SK-N-SH (cell line): Measurements from ENCODE around the gene DYNLT3. TPM values are rescaled to one million over a fixed set of nuclear protein-coding genes. Genes with fewer than 3 reads are reported as not detected.

ENCODE experiments used
- CTCF ChIA-PET: fragments of 300-600, 350-600 bp; formaldehyde crosslinking; extraction: SDS; loops from one replicate; lab custom pipeline; 2021; lab: Yijun Ruan, JAX
- POLR2A ChIA-PET: fragments of 350-600 bp; sonication (Branson Sonifier 250); formaldehyde crosslinking; extraction: SDS; loops from one replicate; lab custom pipeline; 2020; ENCODE audit warnings: antibody characterized with exemption, inconsistent platforms; lab: Yijun Ruan, JAX
- DNase-seq: peaks from one replicate; pipeline ENCODE4 v3.0.0; 2012
- H2AFZ ChIP-seq: fragments of 200-600 bp; sonication (generic); 2 replicates; pipeline ENCODE4 v1.8.1; 2016; ENCODE audit warnings: antibody characterized with exemption, mild to moderate bottlenecking, low read depth
- H3F3A ChIP-seq: fragments of 200-600 bp; sonication (generic); replicated peaks from 2 replicates; pipeline ENCODE3; 2016; ENCODE audit warnings: antibody characterized with exemption, mild to moderate bottlenecking; ENCODE audit not compliant: insufficient read depth
- H3K27ac ChIP-seq, 2 experiments: fragments of 200-500 bp in 1 of 2; fragments of 200-600 bp in 1 of 2; sonication (Bioruptor generic) in 1 of 2; sonication (generic), shearing (Covaris generic) in 1 of 2; 2 replicates each; pipeline versions ENCODE4 v1.5.1 to v1.6.1; 2014 to 2016; ENCODE audit warnings: low read depth in 2 of 2, inconsistent platforms in 1 of 2, low read length in 1 of 2, mild to moderate bottlenecking in 1 of 2, mixed read lengths in 1 of 2
- H3K27me3 ChIP-seq: fragments of 200-600 bp; sonication (generic), shearing (Covaris generic); 2 replicates; pipeline ENCODE4 v1.6.1; 2016; ENCODE audit warnings: mixed run types; ENCODE audit not compliant: insufficient read depth
- H3K36me3 ChIP-seq, 2 experiments: fragments of 200-500 bp in 1 of 2; fragments of 200-600 bp in 1 of 2; sonication (Bioruptor generic) in 1 of 2; sonication (generic) in 1 of 2; replicated peaks in 1 of 2; 2 replicates each; pipeline versions ENCODE3 to v1.5.1; 2014 to 2016; ENCODE audit warnings: low read length in 1 of 2, mild to moderate bottlenecking in 1 of 2; ENCODE audit not compliant: insufficient read depth in 2 of 2, control insufficient read depth in 1 of 2
- H3K4me1 ChIP-seq, 2 experiments: fragments of 200-500 bp in 1 of 2; fragments of 200-600 bp in 1 of 2; sonication (Bioruptor generic) in 1 of 2; sonication (generic), shearing (Covaris generic) in 1 of 2; 2 replicates each; pipeline versions ENCODE4 v1.5.1 to v1.6.1; 2014 to 2016; ENCODE audit warnings: low read depth in 1 of 2, low read length in 1 of 2, mixed run types in 1 of 2; ENCODE audit not compliant: insufficient read depth in 2 of 2, control insufficient read depth in 1 of 2
- H3K4me2 ChIP-seq: fragments of 200-600 bp; sonication (generic), shearing (Covaris generic); 2 replicates; pipeline ENCODE4 v1.6.1; 2017; ENCODE audit warnings: mixed run types
- H3K4me3 ChIP-seq, 2 experiments: fragments of 200-500 bp in 1 of 2; fragments of 200-600 bp in 1 of 2; sonication (Bioruptor generic) in 1 of 2; sonication (generic), shearing (Covaris generic) in 1 of 2; 2 replicates each; pipeline versions ENCODE4 v1.5.1 to v1.8.1; 2014 to 2016; ENCODE audit warnings: low read depth in 2 of 2, inconsistent platforms in 1 of 2, low read length in 1 of 2, mild to moderate bottlenecking in 1 of 2, mixed read lengths in 1 of 2, moderate library complexity in 1 of 2
- H3K79me2 ChIP-seq: fragments of 200-600 bp; sonication (generic); 2 replicates; pipeline ENCODE4 v1.8.1; 2017; ENCODE audit warnings: mild to moderate bottlenecking; ENCODE audit not compliant: insufficient read depth
- H3K9ac ChIP-seq: fragments of 200-600 bp; sonication (generic); 2 replicates; pipeline ENCODE4 v1.6.1; 2017; ENCODE audit warnings: mixed run types
- H3K9me2 ChIP-seq: fragments of 200-600 bp; sonication (generic); 2 replicates; pipeline ENCODE4 v1.6.1; 2017; ENCODE audit warnings: mixed run types
- H3K9me3 ChIP-seq: fragments of 200-600 bp; sonication (generic); 2 replicates; pipeline ENCODE4 v1.6.1; 2017; ENCODE audit warnings: mixed run types, mild to moderate bottlenecking, moderate library complexity
- H4K20me1 ChIP-seq: fragments of 200-600 bp; sonication (generic); 2 replicates; pipeline ENCODE4 v1.6.1; 2017; ENCODE audit warnings: mild to moderate bottlenecking, mixed run types; ENCODE audit not compliant: insufficient read depth
- ELF1 ChIP-seq: IDR thresholded peaks from 2 replicates; pipeline ENCODE4 v1.4.0; 2012
- EZH2phosphoT487 ChIP-seq: fragments of 200-600 bp; sonication (generic); IDR thresholded peaks from 2 replicates; pipeline ENCODE4 v1.6.1; 2017; ENCODE audit warnings: low read depth, mixed run types, mild to moderate bottlenecking, antibody characterized with exemption, moderate library complexity, borderline replicate concordance
- FOSL2 ChIP-seq: IDR thresholded peaks from 2 replicates; pipeline ENCODE4 v1.4.0; 2012; ENCODE audit warnings: low read depth, mild to moderate bottlenecking, moderate library complexity, borderline replicate concordance
- MXI1 ChIP-seq: IDR thresholded peaks from 2 replicates; pipeline ENCODE4 v1.6.1; 2012; ENCODE audit warnings: mild to moderate bottlenecking, low read depth, low read length, improper control_type of control experiment
- NRF1 ChIP-seq: IDR thresholded peaks from 2 replicates; pipeline ENCODE4 v1.6.1; 2012; ENCODE audit warnings: low read depth, mild to moderate bottlenecking, low read length
- PBX3 ChIP-seq: IDR thresholded peaks from 2 replicates; pipeline ENCODE4; 2012
- RCOR1 ChIP-seq: fragments of 150-350 bp; IDR thresholded peaks from 2 replicates; pipeline ENCODE4 v1.6.1; 2017; ENCODE audit warnings: antibody characterized with exemption, low read length
- SIN3A ChIP-seq: IDR thresholded peaks from 2 replicates; pipeline ENCODE4 v1.6.1; 2012; ENCODE audit warnings: low read depth, mild to moderate bottlenecking, low read length, moderate library complexity, borderline replicate concordance
- TEAD4 ChIP-seq: IDR thresholded peaks from 2 replicates; pipeline ENCODE4 v1.4.0; 2012; ENCODE audit warnings: mild to moderate bottlenecking, borderline replicate concordance; ENCODE audit not compliant: insufficient read depth
- ZBTB33 ChIP-seq: IDR thresholded peaks from 2 replicates; pipeline ENCODE4 v1.4.0; 2012; ENCODE audit warnings: low read depth, borderline replicate concordance
- WGBS: methylation state at CpG from one replicate; pipeline ENCODE4 v1.1.6; 2017; ENCODE audit warnings: low lambda C conversion rate; 5-methylcytosine and 5-hydroxymethylcytosine counted together
- polyA plus RNA-seq, 3 experiments: library from polyadenylated mRNA; depleted of rRNA; stranded (reverse); fragments of >200 nt; gene quantifications; 2 replicates each; pipeline ENCODE4 v1.2.3, GENCODE V29; 2012

Gene DYNLT3
- polyA plus RNA-seq, 1 of the 3 experiments (the other 2 are of a cell fraction), result 7.3 TPM

- ChIA-PET CTCF (interaction anchor here (1.8 kb wide), 1 partner anchor 12 kb away, joined by 5 read pairs; no protein-coding TSS in a partner anchor), POLR2A (no interaction called here)
- H3K9me3 ChIP-seq, result no peaks in the 10 kb centered on the region
- no peaks in the 10 kb centered on the region for H4K20me1 ChIP-seq
- no peaks in the 10 kb centered on the region for H3K36me3 ChIP-seq
- H3K79me2 ChIP-seq, result no peaks in the 10 kb centered on the region
- H3K4me1 ChIP-seq, result no peaks in the 10 kb centered on the region
- TF ChIP-seq MXI1 (no peak), RCOR1 (no peak)
- TF ChIP-seq, all 33 proteins: peak for 0
- Histone ChIP-seq H3F3A (no peaks in the 10 kb centered on the region), H2AFZ (no peak overlapping the region), H3K9me2 (no peaks in the 10 kb centered on the region), H3K27me3 (peaks cover 13% of the 10 kb centered on the region; the same call in 1 of the 2 replicates), H3K9ac (no peak overlapping the region), H3K4me2 (no peak overlapping the region), H3K4me3 (no peak overlapping the region), H3K27ac (no peak overlapping the region)
- 35% methylated on average over 4 of the region's 4 CpGs for WGBS
- DNase-seq, result no peak
Observed at GRCh38 chrX:37813570-37813969, 33.8 kb downstream of the DYNLT3 start.

DNA sequence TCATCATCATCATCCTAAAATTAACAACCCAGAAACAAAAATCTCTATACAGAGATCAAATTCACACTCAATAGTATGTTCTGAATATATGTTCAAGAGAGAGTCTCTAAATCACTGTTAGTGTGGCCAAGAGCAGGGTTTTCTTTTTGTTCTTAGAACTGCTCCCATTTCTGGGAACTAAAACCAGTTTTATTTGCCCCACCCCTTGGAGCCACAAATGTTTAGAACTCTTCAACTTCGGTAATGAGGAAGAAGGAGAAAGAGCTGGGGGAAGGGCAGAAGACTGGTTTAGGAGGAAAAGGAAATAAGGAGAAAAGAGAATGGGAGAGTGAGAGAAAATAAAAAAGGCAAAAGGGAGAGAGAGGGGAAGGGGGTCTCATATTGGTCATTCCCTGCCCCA, 35.3 kb downstream of the DYNLT3 start:
- 9% methylated on average over 1 of the region's 1 CpG for WGBS
- TF ChIP-seq PBX3, result no peak
- TF ChIP-seq ELF1, result no peak
- TF ChIP-seq SIN3A, result no peak
- no peak for TF ChIP-seq FOSL2
- no peak for TF ChIP-seq NRF1
- no peak for TF ChIP-seq ZBTB33
- TF ChIP-seq EZH2phosphoT487, result no peak
- no peak for TF ChIP-seq TEAD4
- CTCF ChIA-PET, result interaction anchor here (1.8 kb wide), 1 partner anchor 13 kb away, joined by 5 read pairs; no protein-coding TSS in a partner anchor

More for the DNA sequence above, 35.3 kb downstream of the DYNLT3 start:
- POLR2A ChIA-PET, result no interaction called here
- Histone ChIP-seq H2AFZ (no peak overlapping the region), H3K79me2 (no peaks in the 10 kb centered on the region), H3K9me3 (no peaks in the 10 kb centered on the region), H3K27ac (no peak overlapping the region), H3K4me1 (no peaks in the 10 kb centered on the region), H3K27me3 (peaks cover 13% of the 10 kb centered on the region; the same call in 1 of the 2 replicates), H3K36me3 (no peaks in the 10 kb centered on the region), H3K4me2 (no peak overlapping the region), H3K9ac (no peak overlapping the region), H4K20me1 (no peaks in the 10 kb centered on the region), H3K4me3 (no peak overlapping the region), H3K9me2 (no peaks in the 10 kb centered on the region), H3F3A (no peaks in the 10 kb centered on the region)
- no peak for DNase-seq
